Measurements from ENCODE around the gene PRPF40B. TPM values are rescaled to one million over a fixed set of nuclear protein-coding genes. Genes with fewer than 3 reads are reported as not detected.
A peak's percentile ranks its signal among the peaks of the same experiment; 100 is the strongest.

Gene PRPF40B
- total and polyA plus RNA-seq, 9 of the 15 experiments (the other 6 are each of a cell fraction or from before 2014, with no cell fraction given) = 0.55 to 10.6 (median 4.8) TPM

- TF ChIP-seq RERE (CRISPR knock-in tag; IDR thresholded peaks at IDR 0.05; ENCODE audit: borderline replicate concordance) (no peak), NR1H2 (CRISPR knock-in tag; IDR thresholded peaks at IDR 0.05) (no peak), ZNF253 (CRISPR knock-in tag; conservative IDR thresholded peaks at IDR 0.05) (no peak), ATF7 (IDR thresholded peaks at IDR 0.05) (peak; percentile 77), ZNF76 (CRISPR knock-in tag; IDR thresholded peaks at IDR 0.05; ENCODE audit: borderline replicate concordance) (0 out of 2 replicates have a peak, but pooled peaks have one; percentile 15), TAF9B (IDR thresholded peaks at IDR 0.05; ENCODE audit: partially characterized antibody) (peak; percentile 56), TFAM (CRISPR knock-in tag; conservative IDR thresholded peaks at IDR 0.05) (no peak), SRSF1 (IDR thresholded peaks at IDR 0.05; ENCODE audit: low read depth, low read length) (no peak), PTTG1 (tag; IDR thresholded peaks at IDR 0.05; ENCODE audit: low read depth) (no peak), POLR2G (IDR thresholded peaks at IDR 0.05; ENCODE audit: low read depth, low read length) (peak; percentile 74), ETV1 (tag; conservative IDR thresholded peaks at IDR 0.05; ENCODE audit: low read depth) (no peak), E2F6 (IDR thresholded peaks at IDR 0.05; ENCODE audit: borderline replicate concordance in 1 of 2, extremely low read depth in 1 of 2, insufficient read depth in 1 of 2, insufficient read length in 1 of 2, low read depth in 1 of 2, low read length in 1 of 2, poor library complexity in 1 of 2, severe bottlenecking in 1 of 2) (peak in 1 of 2 experiments; percentile 62), CHD4 (IDR thresholded peaks at IDR 0.05; ENCODE audit: insufficient read depth, insufficient replicate concordance, low read depth, low read length, poor library complexity, severe bottlenecking) (no peak), DEAF1 (CRISPR knock-in tag; IDR thresholded peaks at IDR 0.05) (no peak), LCOR (CRISPR knock-in tag; IDR thresholded peaks at IDR 0.05) (no peak), MEF2A (IDR thresholded peaks at IDR 0.05; ENCODE audit: control insufficient read depth, low read depth, low read length) (peak; percentile 64; the same call in 1 of the 2 replicates), NCOA1 (IDR thresholded peaks at IDR 0.05; ENCODE audit: low read depth) (0 out of 2 replicates have a peak, but pooled peaks have one; percentile 19)
Observed at GRCh38 chr12:49673446-49674317, 50.3 kb downstream of the PRPF40B start (continued).

All from K562 (cell line).